ENCODE data around the gene SLC25A1.

The SLC25A1 gene

DNA sequence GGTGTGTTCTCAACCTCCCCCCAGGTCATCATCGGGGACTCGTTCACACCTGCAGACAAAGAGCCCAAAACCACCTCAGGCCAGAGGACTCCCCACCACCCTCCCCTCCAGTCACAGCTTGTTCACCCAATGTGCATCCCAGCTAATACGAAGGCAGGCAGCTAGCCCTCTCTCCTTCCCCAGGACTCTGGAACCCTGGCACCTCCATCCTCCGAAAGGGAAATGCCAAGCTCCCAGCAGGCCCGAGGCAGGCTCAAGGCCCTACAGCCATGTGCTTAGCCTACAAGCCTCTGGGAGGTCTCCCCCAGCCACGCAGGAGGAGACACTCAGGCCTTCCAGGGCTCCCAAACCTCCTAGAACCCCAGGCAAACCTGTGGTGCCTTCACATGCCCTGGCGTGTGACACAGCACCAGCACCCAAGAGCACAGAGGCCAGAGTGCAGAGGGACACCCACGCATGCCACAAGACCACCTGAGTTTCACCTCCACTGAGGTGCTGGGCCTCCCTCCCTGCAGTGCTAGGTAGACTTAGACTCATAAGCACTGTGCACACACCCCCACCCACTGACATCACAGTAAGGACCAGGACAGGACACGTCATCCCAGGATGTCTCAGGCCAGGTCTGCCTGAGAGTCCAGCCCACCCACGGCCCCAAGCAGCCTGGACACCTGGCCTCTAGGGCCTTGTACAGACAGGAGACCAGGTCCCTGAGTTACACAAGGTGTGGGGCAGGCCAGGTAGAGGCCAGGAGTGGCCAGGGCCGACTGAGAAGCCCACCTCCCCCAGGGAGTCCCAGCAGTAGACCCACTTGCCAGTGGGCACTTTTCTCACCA is 40.9 kb downstream of the SLC25A1 start:
- no peak for DNase-seq (ENCODE audit: low spot score)

GRCh38 chr22:19136915-19137314 is 41.6 kb downstream of the SLC25A1 start:
- DNase-seq (ENCODE audit: low spot score): no peak

DNA sequence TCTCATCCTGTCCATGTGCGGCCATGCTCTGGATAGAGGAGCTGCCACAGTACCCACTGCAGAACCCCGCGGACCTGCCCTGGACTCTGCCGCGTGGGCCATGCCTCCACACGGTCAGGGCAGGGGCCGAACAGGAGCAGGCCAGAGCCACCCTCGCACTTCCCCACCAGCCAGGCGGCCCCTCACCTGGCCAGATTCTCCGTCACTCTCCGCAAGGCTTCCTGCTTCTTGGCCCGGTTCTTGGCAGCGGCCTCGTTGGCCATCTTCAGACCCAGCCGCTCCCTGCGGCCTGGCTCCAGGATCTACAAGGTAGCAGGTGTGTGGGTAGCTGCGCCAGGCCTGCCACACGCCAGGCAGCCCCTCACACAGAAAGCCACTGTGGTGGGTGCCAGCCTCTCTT is 43.7 kb downstream of the SLC25A1 start:
- DNase-seq (ENCODE audit: low spot score): no peak

GRCh38 chr22:19134176-19134831 is 44.2 kb downstream of the SLC25A1 start:
- no peak for DNase-seq (ENCODE audit: low spot score)

- DNase-seq (ENCODE audit: low spot score): no peak
These were observed 45.0 kb downstream of the SLC25A1 start for GRCh38 chr22:19133561-19133960.

GRCh38 chr22:19132693-19133400 is 45.7 kb downstream of the SLC25A1 start:
- DNase-seq (ENCODE audit: low spot score): no peak

- DNase-seq (ENCODE audit: low spot score): no peak
These were observed 46.4 kb downstream of the SLC25A1 start for GRCh38 chr22:19132153-19132552.

DNA sequence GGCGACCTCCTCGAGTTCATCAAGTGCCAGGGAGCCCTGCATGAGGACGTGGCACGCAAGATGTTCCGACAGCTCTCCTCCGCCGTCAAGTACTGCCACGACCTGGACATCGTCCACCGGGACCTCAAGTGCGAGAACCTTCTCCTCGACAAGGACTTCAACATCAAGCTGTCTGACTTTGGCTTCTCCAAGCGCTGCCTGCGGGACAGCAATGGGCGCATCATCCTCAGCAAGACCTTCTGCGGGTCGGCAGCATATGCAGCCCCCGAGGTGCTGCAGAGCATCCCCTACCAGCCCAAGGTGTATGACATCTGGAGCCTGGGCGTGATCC is 46.9 kb downstream of the SLC25A1 start:
- no peak for DNase-seq (ENCODE audit: low spot score)

- DNase-seq (ENCODE audit: low spot score): no peak
These were observed 47.4 kb downstream of the SLC25A1 start, which contains the start of gene TSSK2 for GRCh38 chr22:19130959-19131684. TSS of gene TSSK2 (plus strand) at chr22:19131308. CDS start at chr22:19131400, 92 bp downstream.

GRCh38 chr22:19129871-19130270 is 48.7 kb downstream of the SLC25A1 start:
- no peak for DNase-seq (ENCODE audit: low spot score)

- DNase-seq (ENCODE audit: low spot score): no peak
These were observed 49.4 kb downstream of the SLC25A1 start for GRCh38 chr22:19128946-19129727.

GRCh38 chr22:19128009-19128401 is 50.5 kb downstream of the SLC25A1 start:
- no peak for DNase-seq (ENCODE audit: low spot score)

GRCh38 chr22:19127329-19128008 is 51.1 kb downstream of the SLC25A1 start:
- no peak for DNase-seq (ENCODE audit: low spot score)

DNA sequence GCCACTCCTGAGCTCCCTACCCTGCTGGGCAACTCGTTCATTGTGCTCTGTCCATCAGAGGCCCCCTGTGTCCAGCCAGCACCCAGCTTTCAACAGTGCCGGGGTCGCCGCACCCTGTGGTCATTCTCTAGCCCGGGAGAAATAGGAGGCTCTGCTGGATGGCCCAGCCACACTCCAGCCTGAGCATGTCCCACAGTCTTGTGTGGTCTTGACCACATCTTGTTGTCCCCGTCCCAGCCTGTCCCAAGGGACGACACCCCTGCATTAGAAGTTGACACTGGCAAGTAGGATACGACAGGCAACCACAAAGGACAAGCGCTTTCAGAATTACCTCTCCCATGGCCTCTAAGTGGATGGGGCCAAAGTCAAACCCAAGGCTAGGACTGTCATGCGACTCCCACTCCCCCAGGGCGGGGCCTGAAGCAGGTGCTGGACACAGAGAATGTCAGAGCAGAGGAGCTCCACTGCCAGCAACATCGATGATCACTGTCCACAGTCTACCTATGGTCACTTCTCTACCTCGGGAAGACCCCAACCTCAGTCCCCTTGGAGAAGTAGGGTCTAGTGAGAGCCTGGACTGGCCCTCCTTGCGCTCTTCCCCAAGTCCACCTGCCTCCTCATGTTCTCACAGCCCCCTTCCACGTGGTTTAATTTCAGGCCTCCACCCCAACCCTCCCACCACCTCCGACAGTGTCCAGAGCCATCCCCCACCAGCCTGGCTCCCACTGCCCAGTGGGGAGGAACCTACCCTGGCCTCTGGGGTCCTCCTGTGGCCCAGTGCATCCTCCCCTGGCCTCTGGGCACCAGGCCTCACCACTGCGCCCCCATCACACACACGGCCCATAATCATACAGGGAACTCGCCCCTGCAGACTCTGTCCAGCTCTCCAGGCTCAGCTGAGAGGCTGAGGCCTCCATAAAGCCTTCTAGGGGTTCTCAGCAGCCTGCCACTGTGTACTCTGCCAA is 51.9 kb downstream of the SLC25A1 start:
- DNase-seq (ENCODE audit: low spot score): no peak
